ENCODE measurements around the gene ARL15.
A peak's percentile ranks its signal among the peaks of the same experiment; 100 is the strongest.

Gene ARL15

GRCh38 chr5:54281960-54282692, 28.2 kb downstream of the ARL15 start:
- no peak for DNase-seq

- DNase-seq: no peak
Measured at GRCh38 chr5:54279960-54280359, 30.4 kb downstream of the ARL15 start.

GRCh38 chr5:54278979-54279717, 31.2 kb downstream of the ARL15 start:
- no peak for DNase-seq

- no peak for DNase-seq
Measured at GRCh38 chr5:54278036-54278830, 32.1 kb downstream of the ARL15 start.

- no peak for DNase-seq
Measured at GRCh38 chr5:54276048-54276447, 34.3 kb downstream of the ARL15 start.

- DNase-seq: no peak
Measured at GRCh38 chr5:54275361-54275760, 35.0 kb downstream of the ARL15 start.

GRCh38 chr5:54274944-54275343, 35.4 kb downstream of the ARL15 start:
- DNase-seq: no peak

GRCh38 chr5:54273715-54274114, 36.7 kb downstream of the ARL15 start:
- DNase-seq: no peak

- no peak for DNase-seq
Measured at GRCh38 chr5:54272746-54273145, 37.6 kb downstream of the ARL15 start.

- no peak for DNase-seq
Measured at GRCh38 chr5:54270326-54270725, 40.0 kb downstream of the ARL15 start.

- DNase-seq: no peak
Measured at GRCh38 chr5:54264574-54264973, 45.8 kb downstream of the ARL15 start.

- DNase-seq: peak; percentile 26
Measured at GRCh38 chr5:54263447-54263846, 46.9 kb downstream of the ARL15 start.

- DNase-seq: no peak
Measured at GRCh38 chr5:54261596-54261995, 48.8 kb downstream of the ARL15 start.

- DNase-seq: no peak
Measured at GRCh38 chr5:54259981-54260380, 50.4 kb downstream of the ARL15 start.

- no peak for DNase-seq
Measured at GRCh38 chr5:54259090-54259489, 51.3 kb downstream of the ARL15 start.

- DNase-seq: no peak
Measured at GRCh38 chr5:54257366-54258118, 52.8 kb downstream of the ARL15 start.

GRCh38 chr5:54254482-54255198, 55.7 kb downstream of the ARL15 start:
- DNase-seq: no peak

- DNase-seq: no peak
Measured at GRCh38 chr5:54251981-54252380, 58.4 kb downstream of the ARL15 start.

- peak; percentile 74 for DNase-seq
Measured at GRCh38 chr5:54249210-54250028, 61.0 kb downstream of the ARL15 start.

GRCh38 chr5:54247226-54247625, 63.1 kb downstream of the ARL15 start:
- DNase-seq: no peak

- DNase-seq: peak; percentile 51
Measured at GRCh38 chr5:54243483-54244080, 66.8 kb downstream of the ARL15 start.
